NCI-H510A treated with DMSO at 0.1 percent for 48 hours (cell line): ENCODE measurements around the gene COX7A2L.
"Not testable (repeated sequence)": the region's sequence is repeated elsewhere in the genome, so short reads cannot be mapped to it uniquely, and the experiment has no call there.

ENCODE experiments used
- DNase-seq: peaks from one replicate; lab custom pipeline; 2025; lab: John Stamatoyannopoulos, UW

COX7A2L gene, protein sequence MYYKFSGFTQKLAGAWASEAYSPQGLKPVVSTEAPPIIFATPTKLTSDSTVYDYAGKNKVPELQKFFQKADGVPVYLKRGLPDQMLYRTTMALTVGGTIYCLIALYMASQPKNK

DNA sequence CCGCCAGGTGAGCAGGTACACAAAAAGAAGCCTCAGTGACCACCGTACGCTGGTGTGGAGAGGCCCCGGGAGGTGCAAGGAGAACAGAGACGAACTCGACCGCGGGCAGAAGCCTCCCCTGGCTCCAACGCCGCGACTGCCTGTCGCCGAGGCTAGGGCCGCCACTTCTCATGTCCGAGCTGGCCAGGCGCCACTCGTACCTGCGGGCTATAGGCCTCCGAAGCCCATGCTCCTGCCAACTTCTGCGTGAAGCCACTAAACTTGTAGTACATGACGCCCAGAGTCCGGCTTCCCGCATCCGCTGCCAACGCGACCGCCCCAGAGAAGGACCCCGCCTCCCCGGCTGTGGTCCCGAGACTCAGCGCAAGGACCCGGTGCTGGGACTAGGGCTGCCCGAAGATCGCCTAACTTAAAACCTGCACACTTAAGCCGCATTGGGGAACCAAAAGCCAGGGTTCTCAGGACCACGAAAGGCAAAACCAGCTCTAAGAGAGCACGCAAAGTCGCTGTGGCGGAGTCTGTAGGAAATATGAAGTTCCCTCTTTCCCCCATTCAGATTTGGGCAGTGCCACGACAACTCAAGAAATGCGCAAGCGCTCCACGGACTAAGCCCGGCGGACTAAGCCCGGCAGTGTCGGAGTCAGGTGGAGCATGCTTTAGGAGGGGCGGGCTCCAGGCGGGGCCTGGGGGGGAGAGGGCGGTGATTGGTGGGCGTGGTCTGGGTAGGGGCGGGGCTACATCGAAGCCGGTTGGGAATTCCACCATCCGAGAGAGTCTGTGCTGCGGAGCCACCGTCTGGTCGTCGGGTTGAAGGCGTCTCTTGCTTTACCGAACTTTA lies at the start of gene COX7A2L:
Gene COX7A2L (minus strand): TSS at position 328 of the 838 bp plus-strand sequence. CDS start 56 bp downstream, at position 272.
- DNase-seq = peak; percentile 99

DNA sequence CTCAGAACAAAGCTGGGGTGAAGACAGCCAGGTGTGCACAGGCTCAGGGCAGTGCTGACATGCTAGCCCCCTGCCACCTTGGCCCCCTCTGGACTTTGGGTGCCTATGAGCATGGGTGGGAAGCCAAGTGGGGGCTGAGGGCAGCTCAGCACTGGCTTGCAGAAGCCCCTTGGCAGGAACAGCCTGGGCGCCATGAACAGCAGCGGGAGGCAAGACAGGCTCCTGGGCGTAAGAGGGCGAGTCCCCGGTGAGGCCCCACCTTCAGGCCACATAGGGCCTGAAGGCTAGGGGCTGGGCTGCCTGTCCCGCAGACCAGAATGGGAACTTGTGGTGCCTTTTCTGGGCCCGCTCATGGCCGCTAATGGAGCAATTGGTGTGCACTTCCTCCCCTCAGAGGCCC lies 47.0 kb upstream of the COX7A2L start:
- no peak for DNase-seq

DNA sequence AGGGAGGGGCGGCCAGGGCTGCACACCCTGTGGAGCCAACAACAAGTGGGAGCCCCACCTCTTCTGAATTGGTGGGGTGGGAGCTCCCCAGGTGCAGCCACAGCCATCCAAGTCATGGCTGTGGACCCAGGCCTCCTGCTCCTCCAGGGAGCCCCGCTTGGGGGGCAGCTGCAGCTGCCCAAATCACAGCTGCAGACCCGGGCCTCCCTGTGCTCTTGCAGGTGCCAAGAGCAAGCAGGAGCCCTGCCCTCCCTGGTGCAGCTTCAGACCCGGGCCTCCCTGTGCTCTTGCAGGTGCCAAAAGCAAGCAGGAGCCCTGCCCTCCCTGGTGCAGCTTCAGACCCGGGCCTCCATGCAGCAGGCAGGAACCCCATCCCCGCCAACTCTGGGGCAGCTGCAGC lies 46.5 kb upstream of the COX7A2L start:
- DNase-seq = no peak

- peak; percentile 27 for DNase-seq
Measured at GRCh38 chr2:42404676-42405075, 43.7 kb upstream of the COX7A2L start.

GRCh38 chr2:42401773-42402172 lies 40.8 kb upstream of the COX7A2L start:
- DNase-seq = no peak

DNA sequence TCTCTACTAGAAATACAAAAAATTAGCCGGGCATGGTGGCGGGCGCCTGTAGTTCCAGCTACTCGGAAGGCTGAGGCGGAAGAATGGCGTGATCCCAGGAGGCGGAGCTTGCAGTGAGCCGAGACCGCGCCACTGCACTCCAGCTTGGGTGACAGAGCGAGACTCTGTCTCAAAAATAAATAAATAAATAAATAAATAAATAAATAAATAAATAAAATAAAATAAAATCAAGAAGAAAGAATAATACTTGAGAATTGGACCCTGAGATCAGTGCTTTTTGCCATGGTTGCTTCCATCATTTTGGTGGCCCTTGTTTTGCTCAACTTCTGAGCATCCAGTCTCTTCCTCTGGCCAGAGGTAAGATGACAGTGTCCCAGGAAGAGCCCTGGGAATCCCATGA lies 37.0 kb upstream of the COX7A2L start:
- DNase-seq = not testable (repeated sequence)

DNA sequence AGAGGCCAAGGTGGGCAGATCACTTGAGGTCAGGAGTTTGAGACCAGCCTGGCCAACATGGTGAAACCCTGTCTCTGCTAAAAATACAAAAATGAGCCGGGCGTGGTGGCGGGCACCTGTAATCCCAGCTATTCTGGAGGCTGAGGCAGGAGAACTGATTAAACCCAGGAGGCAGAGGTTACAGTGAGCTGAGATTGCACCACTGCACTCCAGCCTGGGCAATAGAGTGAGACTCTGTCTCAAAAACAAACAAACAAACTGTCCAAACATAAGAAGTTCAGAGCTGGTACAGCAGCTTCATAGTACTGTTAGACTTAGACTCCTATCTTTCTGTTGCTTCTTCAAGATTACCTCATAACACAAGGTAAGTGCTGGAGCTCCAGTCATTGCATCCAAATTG lies 32.3 kb upstream of the COX7A2L start:
- DNase-seq = not testable (repeated sequence)

GRCh38 chr2:42392191-42392590 lies 31.2 kb upstream of the COX7A2L start:
- no peak for DNase-seq

- DNase-seq = no peak
Measured at GRCh38 chr2:42390401-42390969, 29.5 kb upstream of the COX7A2L start.

GRCh38 chr2:42386682-42387081 lies 25.7 kb upstream of the COX7A2L start:
- DNase-seq = no peak

DNA sequence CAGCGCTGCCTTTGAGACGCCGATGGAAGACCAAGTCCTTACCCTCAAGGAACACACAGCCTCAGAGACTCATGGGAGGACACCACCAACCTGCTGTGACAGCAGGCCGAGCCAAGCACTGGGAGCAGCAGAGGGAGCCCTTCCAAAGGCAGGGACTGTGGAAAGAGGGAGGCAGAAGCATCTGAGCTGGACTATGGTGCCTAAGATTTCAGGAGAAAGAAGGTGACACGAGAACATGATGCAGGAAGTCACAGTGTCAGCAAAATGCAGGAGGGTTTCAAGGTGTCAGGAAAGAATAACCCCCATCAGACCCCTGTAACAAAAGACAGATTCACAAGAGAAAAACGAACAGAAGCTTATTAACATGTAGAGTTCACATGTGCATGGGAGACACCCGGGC lies 24.2 kb upstream of the COX7A2L start:
- DNase-seq = peak; percentile 14

GRCh38 chr2:42383855-42384530 lies 23.0 kb upstream of the COX7A2L start:
- DNase-seq = no peak

- no peak for DNase-seq
Measured at GRCh38 chr2:42382144-42382543, 21.1 kb upstream of the COX7A2L start.

DNA sequence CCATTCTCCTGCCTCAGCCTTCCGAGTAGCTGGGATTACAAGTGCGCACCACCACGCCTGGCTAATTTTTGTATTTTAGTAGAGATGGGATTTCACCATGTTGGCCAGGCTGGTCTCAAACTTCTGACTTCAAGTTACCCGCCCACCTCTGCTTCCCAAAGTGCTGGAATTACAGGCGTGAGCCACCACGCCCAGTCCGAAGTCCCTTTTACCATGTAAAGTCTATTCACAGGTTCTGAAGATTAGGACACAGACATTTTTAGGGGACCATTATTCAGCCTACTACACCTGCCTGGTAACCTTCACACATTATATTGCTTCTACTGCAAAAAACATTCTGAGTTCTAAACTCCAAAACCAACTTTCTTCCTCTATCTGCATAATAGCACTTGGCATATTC lies 19.0 kb upstream of the COX7A2L start:
- not testable (repeated sequence) for DNase-seq

GRCh38 chr2:42378415-42378814 lies 17.4 kb upstream of the COX7A2L start:
- DNase-seq = no peak

DNA sequence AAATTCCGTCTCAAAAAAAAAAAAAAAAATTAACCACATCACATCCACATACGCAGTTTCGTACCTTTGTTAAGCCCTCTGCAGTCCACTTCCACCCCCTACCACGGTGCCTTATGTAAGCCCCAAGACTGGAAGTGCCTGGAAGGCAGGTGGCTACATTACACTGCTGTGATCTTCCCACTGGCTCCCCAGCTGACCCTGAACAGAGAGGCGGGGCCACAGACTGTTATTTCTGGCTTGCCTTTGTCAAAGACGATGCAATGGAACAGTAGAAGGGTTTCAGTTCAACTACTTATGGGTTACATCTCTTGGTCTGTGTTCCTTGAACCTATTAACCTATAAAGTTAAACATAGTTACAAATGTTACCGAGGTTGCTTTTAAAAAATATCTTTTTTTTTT lies 15.7 kb upstream of the COX7A2L start:
- DNase-seq = no peak

DNA sequence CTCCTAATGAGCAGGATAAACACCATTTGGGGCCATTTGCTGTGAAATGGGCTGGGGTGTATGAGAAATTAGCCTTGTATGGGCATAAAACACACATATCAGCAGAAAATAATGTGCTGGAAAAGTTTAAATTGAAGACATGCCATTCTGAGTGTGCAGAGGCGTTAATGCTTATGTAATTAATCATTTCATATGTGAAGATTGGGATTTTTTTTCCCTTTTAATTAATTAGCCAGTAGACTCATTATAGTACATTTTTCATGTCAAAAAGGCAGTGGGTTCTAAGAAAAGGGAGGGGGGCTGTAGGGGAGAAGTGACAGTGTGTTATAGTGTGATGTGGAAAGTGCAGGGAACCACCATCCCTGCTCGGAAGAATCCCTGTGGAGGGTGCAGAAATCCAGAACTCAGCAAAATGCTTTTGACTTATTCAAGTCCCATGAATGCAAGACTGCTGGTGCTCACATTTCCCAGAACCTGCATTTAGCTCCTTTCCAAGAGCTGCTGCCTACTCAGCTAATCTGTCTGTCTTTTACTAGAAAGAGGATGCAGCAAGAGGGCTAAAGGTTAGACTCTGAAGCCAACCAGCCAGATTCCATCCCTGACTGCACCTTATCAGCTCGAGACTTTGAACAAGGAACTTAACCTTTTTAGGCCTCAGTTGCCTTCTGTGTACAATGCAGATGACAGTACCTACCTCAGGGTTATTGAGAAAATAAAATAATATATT lies 11.6 kb upstream of the COX7A2L start:
- no peak for DNase-seq

DNA sequence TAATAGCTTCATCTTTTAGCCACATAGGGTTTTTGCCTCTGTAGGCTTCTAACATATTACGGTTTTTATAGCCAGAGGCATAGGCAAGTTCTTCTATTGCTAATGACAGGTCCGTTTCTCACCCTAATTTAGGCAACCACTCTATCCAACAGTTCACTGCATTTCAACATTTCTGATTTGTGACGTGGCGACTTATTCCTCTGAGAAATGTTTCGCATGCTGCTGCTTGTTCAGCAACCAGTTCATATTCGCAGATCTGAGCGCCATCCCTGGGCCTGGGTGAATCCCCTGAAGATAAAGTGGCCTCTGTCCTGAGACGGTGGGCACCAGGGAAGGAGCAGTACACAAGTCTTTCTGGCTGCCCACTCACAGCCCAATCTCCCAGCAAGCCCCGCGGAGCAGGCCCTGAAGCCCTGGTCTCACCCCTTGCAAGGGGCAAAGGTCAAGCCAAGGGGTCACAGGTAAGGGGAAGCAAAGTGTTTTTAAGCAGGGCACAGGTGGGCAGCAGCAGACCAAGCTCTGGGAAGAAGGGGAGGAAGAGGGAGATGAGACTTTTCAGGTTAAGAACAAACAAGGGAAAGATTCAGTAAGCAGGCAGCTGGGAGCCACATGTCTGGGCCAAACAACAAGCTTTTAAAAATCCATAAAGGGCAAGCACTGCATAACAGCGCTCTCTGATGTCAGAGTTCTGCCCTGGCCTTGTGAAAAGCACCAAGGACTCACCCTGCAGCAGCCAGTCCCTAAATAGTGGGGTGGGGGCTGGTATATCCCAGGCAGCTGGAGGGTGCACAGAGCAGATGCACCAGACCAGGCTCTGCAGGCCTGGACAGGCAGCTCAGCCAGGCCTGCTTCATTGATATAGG lies 10.8 kb upstream of the COX7A2L start:
- peak; percentile 8 for DNase-seq

DNA sequence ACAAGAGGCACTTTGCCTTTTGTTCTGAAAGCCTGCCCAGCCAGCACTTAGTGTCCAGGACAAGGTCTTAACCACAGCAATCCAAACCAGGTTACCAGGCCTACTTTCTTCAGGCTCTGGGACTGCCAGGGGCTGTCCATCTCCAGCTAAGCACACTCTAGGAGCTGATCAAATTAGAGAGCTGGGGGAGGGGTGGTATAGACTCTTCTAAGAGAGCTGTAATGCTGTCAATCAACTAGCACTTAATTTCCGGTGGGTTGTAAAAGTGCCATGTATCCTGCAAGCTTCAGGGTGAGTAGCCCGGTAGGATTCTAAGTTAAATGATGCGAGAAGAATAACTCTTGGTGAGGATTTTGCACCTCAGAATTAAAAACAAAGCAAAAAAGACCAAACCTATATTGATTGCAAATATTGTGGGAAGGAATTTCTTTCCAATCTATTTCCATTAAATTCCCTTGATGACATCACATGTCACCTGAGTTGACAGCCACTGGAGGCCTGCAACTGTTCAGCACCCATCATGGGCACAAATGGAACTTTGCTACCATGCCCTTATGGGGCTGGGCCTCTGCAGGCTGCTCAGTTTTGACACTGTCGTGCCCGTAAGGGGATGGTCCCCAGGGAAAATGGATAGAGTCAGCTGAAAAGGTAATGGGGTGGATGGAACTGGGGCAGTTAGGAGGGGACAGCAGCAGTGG lies 8.7 kb upstream of the COX7A2L start:
- peak; percentile 89 for DNase-seq

DNA sequence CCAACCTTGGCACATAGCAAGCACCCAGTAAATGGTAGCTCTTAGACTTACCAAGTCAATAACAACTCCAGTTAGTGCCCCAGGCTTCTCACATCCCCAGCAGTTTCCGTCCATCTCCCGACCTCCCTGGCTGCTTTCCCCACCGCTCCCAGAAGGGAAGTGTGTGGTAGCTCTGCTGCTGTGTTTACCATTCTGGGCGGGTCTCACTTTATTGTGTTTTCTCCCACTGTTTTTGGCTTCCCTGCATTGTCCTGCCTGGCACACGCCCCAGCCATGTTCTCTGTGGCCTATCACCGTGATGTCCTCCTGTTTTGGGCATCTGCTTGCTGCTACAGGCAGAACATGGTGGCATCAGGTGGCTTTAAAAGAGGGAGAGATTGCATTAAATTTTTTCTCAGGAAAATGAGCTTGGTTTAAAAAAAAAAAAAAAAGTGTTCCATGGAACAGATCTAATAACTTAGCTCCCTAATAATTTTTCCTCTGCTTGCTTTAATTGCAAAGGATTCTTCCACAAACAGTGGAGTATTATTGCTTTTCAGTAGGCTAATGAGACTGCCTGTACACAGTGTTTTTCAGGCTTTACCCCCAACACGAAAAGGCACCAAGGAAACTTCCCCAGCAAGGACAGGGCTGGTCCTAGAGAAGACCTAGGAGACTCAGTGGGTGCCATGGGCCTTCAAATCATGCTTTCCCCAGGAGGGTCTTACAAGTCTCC lies 8.0 kb upstream of the COX7A2L start:
- DNase-seq = peak; percentile 16
